HUES6 (cell line): ENCODE results near the gene EMD.

Experiments
- H3K27ac ChIP-seq: 2 replicates; pipeline ENCODE4 v1.7.0; 2013; ENCODE audit warnings: low read depth, mild to moderate bottlenecking, low read length, inconsistent platforms
- H3K27me3 ChIP-seq: 2 replicates; pipeline ENCODE4 v1.6.1; 2013; ENCODE audit warnings: low read length; ENCODE audit not compliant: control insufficient read depth, insufficient read depth
- H3K36me3 ChIP-seq: 2 replicates; pipeline ENCODE4 v1.6.1; 2013; ENCODE audit warnings: low read length; ENCODE audit not compliant: control insufficient read depth, insufficient read depth
- H3K4me1 ChIP-seq: 2 replicates; pipeline ENCODE4 v1.6.1; 2013; ENCODE audit warnings: low read length; ENCODE audit not compliant: control insufficient read depth, insufficient read depth
- H3K4me3 ChIP-seq: 2 replicates; pipeline ENCODE4 v1.5.1; 2013; ENCODE audit warnings: low read depth, low read length
- H3K9ac ChIP-seq: one replicate; pipeline ENCODE4 v1.6.1; 2013; ENCODE audit warnings: mild to moderate bottlenecking, low read length
- H3K9me3 ChIP-seq: 2 replicates; pipeline ENCODE4 v1.6.1; 2013; ENCODE audit warnings: low read depth, low read length; ENCODE audit not compliant: control insufficient read depth, insufficient read depth

Gene EMD

GRCh38 chrX:154349359-154349935 is 29.6 kb upstream of the EMD start:
- no peaks in the 10 kb centered on the region for H3K27me3 ChIP-seq
- H3K4me1 ChIP-seq, result peaks cover 4% of the 10 kb centered on the region; the same call in 1 of the 2 replicates
- no peak overlapping the region for H3K27ac ChIP-seq
- H3K36me3 ChIP-seq, result peaks cover 65% of the 10 kb centered on the region
- H3K9ac ChIP-seq, result no peak overlapping the region
- H3K9me3 ChIP-seq, result peaks cover 20% of the 10 kb centered on the region; the same call in 1 of the 2 replicates
- H3K4me3 ChIP-seq, result no peak overlapping the region

GRCh38 chrX:154349979-154350378 is 29.1 kb upstream of the EMD start:
- Histone ChIP-seq H3K4me1 (peaks cover 4% of the 10 kb centered on the region; the same call in 1 of the 2 replicates), H3K4me3 (no peak overlapping the region), H3K9ac (no peak overlapping the region), H3K9me3 (peaks cover 20% of the 10 kb centered on the region; the same call in 1 of the 2 replicates), H3K27me3 (no peaks in the 10 kb centered on the region), H3K27ac (no peak overlapping the region), H3K36me3 (peaks cover 70% of the 10 kb centered on the region)

GRCh38 chrX:154350429-154351182 is 28.5 kb upstream of the EMD start:
- H3K27me3 ChIP-seq, result no peaks in the 10 kb centered on the region
- H3K36me3 ChIP-seq, result peaks cover 76% of the 10 kb centered on the region
- H3K4me3 ChIP-seq, result no peak overlapping the region
- peaks cover 4% of the 10 kb centered on the region; the same call in 1 of the 2 replicates for H3K4me1 ChIP-seq
- peaks cover 20% of the 10 kb centered on the region; the same call in 1 of the 2 replicates for H3K9me3 ChIP-seq
- H3K27ac ChIP-seq, result no peak overlapping the region
- H3K9ac ChIP-seq, result no peak overlapping the region

- H3K27ac ChIP-seq, result no peak overlapping the region
- no peaks in the 10 kb centered on the region for H3K27me3 ChIP-seq
- peaks cover 84% of the 10 kb centered on the region for H3K36me3 ChIP-seq
- H3K4me3 ChIP-seq, result no peak overlapping the region
- peaks cover 20% of the 10 kb centered on the region; the same call in 1 of the 2 replicates for H3K9me3 ChIP-seq
- H3K4me1 ChIP-seq, result peaks cover 4% of the 10 kb centered on the region; the same call in 1 of the 2 replicates
- H3K9ac ChIP-seq, result no peak overlapping the region
Measured at GRCh38 chrX:154351183-154352011, 27.7 kb upstream of the EMD start.

- Histone ChIP-seq H3K27me3 (no peaks in the 10 kb centered on the region), H3K27ac (no peak overlapping the region), H3K9ac (no peak overlapping the region), H3K9me3 (peaks cover 20% of the 10 kb centered on the region; the same call in 1 of the 2 replicates), H3K4me3 (no peak overlapping the region), H3K4me1 (peaks cover 4% of the 10 kb centered on the region; the same call in 1 of the 2 replicates), H3K36me3 (peaks cover 90% of the 10 kb centered on the region)
Measured at GRCh38 chrX:154352012-154352401, 27.1 kb upstream of the EMD start.

- H3K27ac ChIP-seq, result no peak overlapping the region
- H3K9ac ChIP-seq, result no peak overlapping the region
Measured at GRCh38 chrX:154352466-154352865, 26.6 kb upstream of the EMD start.

GRCh38 chrX:154353172-154353843 is 25.8 kb upstream of the EMD start:
- Histone ChIP-seq H3K36me3 (peaks cover 100% of the 10 kb centered on the region), H3K9ac (no peak overlapping the region), H3K4me3 (no peak overlapping the region), H3K27me3 (no peaks in the 10 kb centered on the region), H3K4me1 (no peaks in the 10 kb centered on the region), H3K9me3 (peaks cover 22% of the 10 kb centered on the region; the same call in 1 of the 2 replicates), H3K27ac (no peak overlapping the region)

More at GRCh38 chrX:154352466-154352865, 26.6 kb upstream of the EMD start:
- Histone ChIP-seq H3K4me1 (peaks cover under 1% of the 10 kb centered on the region; the same call in 1 of the 2 replicates), H3K36me3 (peaks cover 95% of the 10 kb centered on the region), H3K9me3 (peaks cover 25% of the 10 kb centered on the region; the same call in 1 of the 2 replicates), H3K27me3 (no peaks in the 10 kb centered on the region), H3K4me3 (no peak overlapping the region)

GRCh38 chrX:154354013-154354412 is 25.1 kb upstream of the EMD start:
- H3K9me3 ChIP-seq, result peaks cover 21% of the 10 kb centered on the region; the same call in 1 of the 2 replicates
- H3K27me3 ChIP-seq, result no peaks in the 10 kb centered on the region
- H3K36me3 ChIP-seq, result peaks cover 100% of the 10 kb centered on the region
- no peak overlapping the region for H3K4me3 ChIP-seq
- H3K27ac ChIP-seq, result no peak overlapping the region
- no peaks in the 10 kb centered on the region for H3K4me1 ChIP-seq
- no peak overlapping the region for H3K9ac ChIP-seq

- Histone ChIP-seq H3K27me3 (no peaks in the 10 kb centered on the region), H3K9me3 (peaks cover 21% of the 10 kb centered on the region; the same call in 1 of the 2 replicates), H3K4me1 (no peaks in the 10 kb centered on the region), H3K9ac (no peak overlapping the region), H3K4me3 (no peak overlapping the region), H3K27ac (no peak overlapping the region), H3K36me3 (peaks cover 100% of the 10 kb centered on the region)
Measured at GRCh38 chrX:154354516-154354915, 24.6 kb upstream of the EMD start.

GRCh38 chrX:154355094-154355775 is 23.9 kb upstream of the EMD start:
- Histone ChIP-seq H3K4me3 (no peak overlapping the region), H3K36me3 (peaks cover 100% of the 10 kb centered on the region), H3K27ac (no peak overlapping the region), H3K27me3 (no peaks in the 10 kb centered on the region), H3K9me3 (peaks cover 18% of the 10 kb centered on the region; the same call in 1 of the 2 replicates), H3K9ac (no peak overlapping the region), H3K4me1 (no peaks in the 10 kb centered on the region)
